ENCODE data around the gene FAF2.

DNA sequence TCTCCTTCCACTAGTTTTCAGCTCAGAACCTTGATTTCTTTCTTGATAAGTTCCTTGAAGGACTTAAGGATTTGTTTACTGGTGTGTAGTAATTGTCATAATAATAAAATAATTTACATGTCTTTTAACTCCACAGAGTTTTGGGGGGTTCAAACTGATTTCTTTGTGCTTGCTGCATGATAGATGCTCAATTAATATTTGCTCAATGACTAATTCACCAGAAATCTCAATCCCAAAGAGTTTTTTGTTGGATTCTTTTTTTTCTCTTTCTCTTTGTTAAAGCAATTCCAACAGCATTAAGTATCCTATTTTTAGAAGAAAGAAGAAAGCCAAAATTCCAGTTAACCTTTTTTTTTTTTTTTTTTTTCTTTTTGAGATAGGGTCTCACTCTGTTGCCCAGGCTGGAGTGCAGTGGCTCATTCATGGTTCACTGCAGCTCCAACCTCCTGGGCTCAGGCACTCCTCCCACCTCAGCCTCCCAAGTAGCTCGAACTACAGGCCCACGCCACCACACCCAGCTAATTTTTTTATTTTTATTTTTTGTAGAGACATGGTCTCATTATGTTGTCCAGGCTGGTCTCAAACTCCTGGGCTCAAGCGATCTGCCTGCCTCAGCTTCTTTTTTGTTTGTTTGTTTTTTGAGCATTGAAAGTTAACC, 10.8 kb downstream of the FAF2 start:
- TF ChIP-seq, protein P1, sequence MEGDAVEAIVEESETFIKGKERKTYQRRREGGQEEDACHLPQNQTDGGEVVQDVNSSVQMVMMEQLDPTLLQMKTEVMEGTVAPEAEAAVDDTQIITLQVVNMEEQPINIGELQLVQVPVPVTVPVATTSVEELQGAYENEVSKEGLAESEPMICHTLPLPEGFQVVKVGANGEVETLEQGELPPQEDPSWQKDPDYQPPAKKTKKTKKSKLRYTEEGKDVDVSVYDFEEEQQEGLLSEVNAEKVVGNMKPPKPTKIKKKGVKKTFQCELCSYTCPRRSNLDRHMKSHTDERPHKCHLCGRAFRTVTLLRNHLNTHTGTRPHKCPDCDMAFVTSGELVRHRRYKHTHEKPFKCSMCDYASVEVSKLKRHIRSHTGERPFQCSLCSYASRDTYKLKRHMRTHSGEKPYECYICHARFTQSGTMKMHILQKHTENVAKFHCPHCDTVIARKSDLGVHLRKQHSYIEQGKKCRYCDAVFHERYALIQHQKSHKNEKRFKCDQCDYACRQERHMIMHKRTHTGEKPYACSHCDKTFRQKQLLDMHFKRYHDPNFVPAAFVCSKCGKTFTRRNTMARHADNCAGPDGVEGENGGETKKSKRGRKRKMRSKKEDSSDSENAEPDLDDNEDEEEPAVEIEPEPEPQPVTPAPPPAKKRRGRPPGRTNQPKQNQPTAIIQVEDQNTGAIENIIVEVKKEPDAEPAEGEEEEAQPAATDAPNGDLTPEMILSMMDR (IDR thresholded peaks at IDR 0.05; ENCODE audit: borderline replicate concordance, extremely low read depth, low read length, poor library complexity, severe bottlenecking): no peak
- no peak for TF ChIP-seq EZH2 (IDR thresholded peaks at IDR 0.05; ENCODE audit: borderline replicate concordance, low read depth, low read length, severe bottlenecking)
